ENCODE measurements around the gene ZNF330. TPM values are rescaled to one million over a fixed set of nuclear protein-coding genes. Genes with fewer than 3 reads are reported as not detected.

The ZNF330 gene
- total RNA-seq, 4 donors from 2014 or later: 13.4 to 23.0 (median 19.4) TPM

DNA sequence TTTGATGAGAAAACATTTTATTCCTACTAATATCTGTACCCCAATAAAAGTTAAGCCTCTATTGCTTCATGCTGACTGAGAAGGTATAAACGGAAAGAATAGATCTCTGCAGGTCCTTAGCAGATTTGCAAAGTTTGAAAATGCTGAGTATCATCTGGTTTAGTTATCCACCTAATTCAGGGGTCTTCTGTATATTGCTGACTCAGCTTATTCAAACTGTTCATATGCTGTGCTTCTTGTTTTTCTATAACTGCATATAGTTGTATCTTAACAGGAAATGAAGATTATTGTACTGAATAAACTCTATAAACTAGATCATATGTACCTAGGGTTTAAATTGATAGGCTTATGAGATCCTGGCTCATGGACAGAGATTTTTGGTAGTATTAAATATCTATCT, 23.7 kb downstream of the ZNF330 start:
- whole genome bisulfite sequencing, 2 donors: 72 to 88% methylated on average over 1 of the region's 1 CpG

DNA sequence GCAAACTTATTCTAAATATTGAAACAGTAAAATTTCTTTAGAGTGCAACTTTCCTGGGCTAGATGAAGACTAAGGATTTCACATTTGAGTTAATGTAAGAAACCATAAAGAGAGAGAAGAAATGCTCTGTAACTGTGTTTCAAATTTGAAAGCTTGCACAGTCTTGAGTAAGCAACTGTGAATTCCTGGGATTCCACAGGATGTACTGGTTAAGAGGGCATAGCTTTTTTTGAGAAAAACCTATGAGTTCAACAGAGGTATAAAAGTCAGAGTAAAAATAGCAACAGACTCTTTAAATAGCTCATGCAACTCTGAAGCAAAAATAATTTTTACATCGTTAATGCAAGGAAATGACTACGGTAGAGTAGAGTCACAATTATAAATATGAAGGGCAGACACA, 25.5 kb downstream of the ZNF330 start:
- intact Hi-C loops (cut with DNase I; ENCODE audit: low total_unique reads): no loop called here
- no peak overlapping the region for H3K4me3 ChIP-seq (ENCODE audit: low read depth, poor library complexity, severe bottlenecking)
- DNase-seq (ENCODE audit: low spot score in 2 of 2): no peak
- TF ChIP-seq, protein P1, sequence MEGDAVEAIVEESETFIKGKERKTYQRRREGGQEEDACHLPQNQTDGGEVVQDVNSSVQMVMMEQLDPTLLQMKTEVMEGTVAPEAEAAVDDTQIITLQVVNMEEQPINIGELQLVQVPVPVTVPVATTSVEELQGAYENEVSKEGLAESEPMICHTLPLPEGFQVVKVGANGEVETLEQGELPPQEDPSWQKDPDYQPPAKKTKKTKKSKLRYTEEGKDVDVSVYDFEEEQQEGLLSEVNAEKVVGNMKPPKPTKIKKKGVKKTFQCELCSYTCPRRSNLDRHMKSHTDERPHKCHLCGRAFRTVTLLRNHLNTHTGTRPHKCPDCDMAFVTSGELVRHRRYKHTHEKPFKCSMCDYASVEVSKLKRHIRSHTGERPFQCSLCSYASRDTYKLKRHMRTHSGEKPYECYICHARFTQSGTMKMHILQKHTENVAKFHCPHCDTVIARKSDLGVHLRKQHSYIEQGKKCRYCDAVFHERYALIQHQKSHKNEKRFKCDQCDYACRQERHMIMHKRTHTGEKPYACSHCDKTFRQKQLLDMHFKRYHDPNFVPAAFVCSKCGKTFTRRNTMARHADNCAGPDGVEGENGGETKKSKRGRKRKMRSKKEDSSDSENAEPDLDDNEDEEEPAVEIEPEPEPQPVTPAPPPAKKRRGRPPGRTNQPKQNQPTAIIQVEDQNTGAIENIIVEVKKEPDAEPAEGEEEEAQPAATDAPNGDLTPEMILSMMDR (IDR thresholded peaks at IDR 0.05): no peak
- no peak for TF ChIP-seq POLR2A (IDR thresholded peaks at IDR 0.05)
- WGBS, 2 donors: 27 to 41% methylated on average over 2 of the region's 2 CpGs

More for the DNA sequence above, 23.7 kb downstream of the ZNF330 start:
- TF ChIP-seq POLR2A (IDR thresholded peaks at IDR 0.05): no peak
- TF ChIP-seq, protein P1 (IDR thresholded peaks at IDR 0.05): no peak
- DNase-seq (ENCODE audit: low spot score in 2 of 2): no peak
- intact Hi-C loops (cut with DNase I; ENCODE audit: low total_unique reads): no loop called here
- no peak overlapping the region for H3K4me3 ChIP-seq (ENCODE audit: low read depth, poor library complexity, severe bottlenecking)

DNA sequence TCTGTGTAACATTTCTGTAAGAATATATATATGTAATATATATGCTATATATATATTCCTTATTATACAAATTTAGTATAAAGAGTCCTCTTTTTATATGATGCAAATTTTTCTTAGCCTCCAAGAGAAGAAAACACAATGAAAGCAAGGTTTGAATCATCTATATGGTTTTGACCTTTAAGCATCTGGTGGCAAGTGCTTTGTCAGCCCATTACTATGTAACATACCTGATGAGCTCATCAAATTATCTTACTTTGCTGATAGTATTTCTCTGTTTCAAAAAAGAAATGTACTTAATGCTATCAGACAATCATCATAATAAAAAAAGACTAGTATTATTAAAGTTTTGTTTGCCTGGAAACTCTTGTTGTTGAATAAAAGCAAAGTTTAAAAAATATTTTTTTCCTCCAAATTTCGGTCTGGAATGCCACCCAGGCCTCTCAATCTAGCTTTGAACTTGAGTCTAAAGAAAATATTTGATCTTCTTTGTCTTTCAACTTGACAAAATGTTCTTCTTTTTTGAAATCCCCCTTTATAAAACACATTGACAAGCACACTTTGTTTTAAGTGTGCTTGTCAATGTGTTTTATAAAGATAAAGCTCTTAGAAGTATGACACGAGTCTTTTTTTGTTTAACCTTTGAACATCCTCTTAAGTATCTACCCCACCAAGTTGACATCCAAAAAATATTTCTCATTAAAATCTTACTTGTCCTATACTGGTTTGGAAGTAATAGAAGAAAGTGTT, 26.2 kb downstream of the ZNF330 start:
- intact Hi-C loops (cut with DNase I; ENCODE audit: low total_unique reads): no loop called here
- WGBS, 2 donors: 64 to 71% methylated on average over 2 of the region's 2 CpGs
- DNase-seq (ENCODE audit: low spot score in 2 of 2): no peak
- no peak overlapping the region for H3K4me3 ChIP-seq (ENCODE audit: low read depth, poor library complexity, severe bottlenecking)
- TF ChIP-seq, protein P1 (IDR thresholded peaks at IDR 0.05): no peak
- no peak for TF ChIP-seq POLR2A (IDR thresholded peaks at IDR 0.05)

DNA sequence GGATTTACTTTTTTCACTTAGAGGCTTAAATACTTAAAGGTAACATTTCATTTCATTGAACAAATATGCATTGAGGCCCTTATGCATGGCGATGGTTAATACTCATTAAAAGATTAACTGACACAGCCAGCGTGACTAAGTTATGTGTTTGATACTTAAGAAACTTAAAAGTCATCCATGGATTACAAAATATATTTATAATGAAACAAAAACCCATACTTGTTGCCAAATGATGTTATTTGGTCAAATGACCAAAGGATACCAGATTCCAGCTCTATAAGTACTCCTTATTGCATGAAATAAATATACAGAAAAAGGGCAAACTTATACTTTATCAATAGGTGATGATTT, 26.7 kb downstream of the ZNF330 start:
- 73 to 79% methylated on average over 2 of the region's 2 CpGs for WGBS, 2 donors
- no peak for DNase-seq (ENCODE audit: low spot score in 2 of 2)
- intact Hi-C loops (cut with DNase I; ENCODE audit: low total_unique reads): no loop called here
- TF ChIP-seq, protein P1 (IDR thresholded peaks at IDR 0.05): no peak
- TF ChIP-seq POLR2A (IDR thresholded peaks at IDR 0.05): no peak
- no peak overlapping the region for H3K4me3 ChIP-seq (ENCODE audit: low read depth, poor library complexity, severe bottlenecking)

DNA sequence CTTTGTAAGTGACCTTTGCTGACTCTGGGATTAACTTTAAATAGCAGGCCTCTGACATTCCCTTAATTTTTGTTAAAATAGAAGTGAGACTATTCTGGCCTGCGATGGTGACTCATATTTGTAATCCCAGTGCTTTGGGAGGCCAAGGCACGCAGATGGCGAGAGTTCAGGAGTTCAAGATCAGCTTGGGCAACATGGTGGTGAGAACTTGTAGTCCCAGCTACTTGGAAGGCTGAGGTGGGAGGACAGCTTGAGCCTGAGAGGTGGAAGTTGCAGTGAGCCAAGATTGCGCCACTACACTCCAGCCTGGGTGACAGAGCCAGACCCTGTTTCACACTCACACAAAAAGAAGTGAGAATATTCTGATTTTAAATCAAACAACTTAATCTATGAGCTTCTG, 27.3 kb downstream of the ZNF330 start:
- no peak for DNase-seq (ENCODE audit: low spot score in 2 of 2)
- WGBS, 2 donors: 77 to 80% methylated on average over 4 of the region's 4 CpGs
- intact Hi-C loops (cut with DNase I; ENCODE audit: low total_unique reads): no loop called here
- no peak overlapping the region for H3K4me3 ChIP-seq (ENCODE audit: low read depth, poor library complexity, severe bottlenecking)
- TF ChIP-seq, protein P1 (IDR thresholded peaks at IDR 0.05): no peak
- TF ChIP-seq POLR2A (IDR thresholded peaks at IDR 0.05): no peak

DNA sequence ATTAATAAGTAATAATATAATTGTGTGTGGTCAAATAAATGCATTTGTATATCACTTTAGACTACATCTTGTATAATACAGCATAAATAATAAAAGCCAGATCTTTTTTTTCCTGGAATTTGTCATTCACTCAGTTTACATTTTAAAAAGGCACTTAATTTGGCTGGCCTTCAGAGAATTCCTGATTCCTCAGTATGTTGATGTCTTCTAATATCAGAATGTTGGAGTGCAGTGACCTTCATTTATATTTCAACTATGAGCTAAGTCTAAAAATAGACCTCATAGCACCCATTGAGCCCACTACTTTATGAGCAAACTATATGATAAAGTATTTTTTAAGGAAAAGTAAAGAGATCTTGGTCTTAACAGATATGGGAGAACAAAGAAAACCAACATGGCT, 27.8 kb downstream of the ZNF330 start:
- H3K4me3 ChIP-seq (ENCODE audit: low read depth, poor library complexity, severe bottlenecking): no peak overlapping the region
- TF ChIP-seq, protein P1 (IDR thresholded peaks at IDR 0.05): no peak
- no peak for TF ChIP-seq POLR2A (IDR thresholded peaks at IDR 0.05)
- no peak for DNase-seq (ENCODE audit: low spot score in 2 of 2)
- intact Hi-C loops (cut with DNase I; ENCODE audit: low total_unique reads): no loop called here
